Esophagus (tissue), 2 donors: ENCODE measurements around the gene PRSS21. TPM values are rescaled to one million over a fixed set of nuclear protein-coding genes. Genes with fewer than 3 reads are reported as not detected.

ENCODE experiments used
- H3K27ac ChIP-seq, 2 donors: one replicate each; pipeline ENCODE4 v1.5.1; 2013; ENCODE audit warnings: low read depth in 2 of 2, mild to moderate bottlenecking in 2 of 2, inconsistent platforms in 1 of 2, low read length in 1 of 2, moderate library complexity in 1 of 2
- H3K27me3 ChIP-seq, 2 donors: one replicate each; pipeline ENCODE4 v1.6.1; 2013; ENCODE audit warnings: low read length in 2 of 2, control low read depth in 1 of 2, mild to moderate bottlenecking in 1 of 2; ENCODE audit not compliant: insufficient read depth in 2 of 2, control insufficient read depth in 1 of 2
- H3K36me3 ChIP-seq, 2 donors: one replicate each; pipeline ENCODE4 v1.6.1; 2013; ENCODE audit warnings: low read length in 1 of 2; ENCODE audit not compliant: control insufficient read depth in 2 of 2, insufficient read depth in 2 of 2
- H3K4me1 ChIP-seq, 2 donors: one replicate each; pipeline ENCODE4 v1.6.1; 2013; ENCODE audit warnings: low read length in 1 of 2; ENCODE audit not compliant: control insufficient read depth in 2 of 2, insufficient read depth in 2 of 2
- H3K4me3 ChIP-seq, 2 donors: one replicate each; pipeline ENCODE4 v1.5.1; 2013; ENCODE audit warnings: low read length in 2 of 2, mild to moderate bottlenecking in 2 of 2, low read depth in 1 of 2, moderate library complexity in 1 of 2
- H3K9me3 ChIP-seq, 2 donors: one replicate each; pipeline ENCODE4 v1.6.1; 2013; ENCODE audit warnings: mild to moderate bottlenecking in 2 of 2, low read depth in 1 of 2, low read length in 1 of 2, moderate library complexity in 1 of 2; ENCODE audit not compliant: control insufficient read depth in 2 of 2, insufficient read depth in 1 of 2
- whole genome bisulfite sequencing, 2 donors: extraction: QIAGEN DNeasy Blood & Tissue Kit; methylation state at CpG; one replicate each; pipeline ENCODE4 v1.1.7; 2013; 5-methylcytosine and 5-hydroxymethylcytosine counted together
- polyA plus RNA-seq, 2 donors: library from polyadenylated mRNA; stranded (reverse); fragments of 200-250 nt; gene quantifications; one replicate each; pipeline ENCODE4 v1.2.3, GENCODE V29; 2013
- donor health status: healthy with polysubstance abuse.
- donor health status: Bipolar disorder and iron deficiency.

The PRSS21 gene
- polyA plus RNA-seq, 2 donors = 0.86 to 1.8 TPM

DNA sequence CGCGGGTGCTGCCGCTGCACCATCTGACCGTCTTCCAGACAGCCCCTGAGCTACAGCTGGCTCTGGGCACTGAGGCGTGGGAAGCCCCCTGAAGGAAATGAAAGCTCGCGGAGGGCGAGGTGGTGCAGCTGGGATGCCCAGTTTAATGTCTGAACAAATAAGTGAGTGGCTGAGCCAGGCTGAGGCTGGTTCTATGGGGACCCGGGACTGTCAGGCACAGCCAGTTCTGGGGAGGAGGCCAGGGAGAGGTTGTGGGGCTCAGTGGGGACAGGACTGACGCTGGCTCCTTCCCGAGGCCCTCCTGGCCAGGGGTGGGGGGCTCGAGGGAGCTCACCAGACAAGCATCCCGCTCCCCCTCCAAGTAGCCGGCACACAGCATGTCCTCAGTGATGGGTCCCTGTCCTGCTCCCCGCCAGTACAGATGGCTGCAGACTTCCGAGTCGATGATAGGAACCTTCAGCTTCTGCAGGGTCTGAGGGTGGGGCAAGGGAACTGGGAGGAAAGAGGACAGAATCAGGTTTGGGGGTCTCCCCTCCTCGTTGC is 36.6 kb downstream of the PRSS21 start:
- Histone ChIP-seq H3K27me3 (no peaks in the 10 kb centered on the region), H3K27ac (no peak overlapping the region), H3K36me3 (peaks cover 0 to 16% of the 10 kb centered on the region in 2 donors), H3K4me3 (no peak overlapping the region), H3K9me3 (peaks cover 0 to 2% of the 10 kb centered on the region in 2 donors), H3K4me1 (peaks cover 0 to 19% of the 10 kb centered on the region in 2 donors)
- WGBS, 2 donors = 84 to 86% methylated on average over 18 of the region's 18 CpGs

DNA sequence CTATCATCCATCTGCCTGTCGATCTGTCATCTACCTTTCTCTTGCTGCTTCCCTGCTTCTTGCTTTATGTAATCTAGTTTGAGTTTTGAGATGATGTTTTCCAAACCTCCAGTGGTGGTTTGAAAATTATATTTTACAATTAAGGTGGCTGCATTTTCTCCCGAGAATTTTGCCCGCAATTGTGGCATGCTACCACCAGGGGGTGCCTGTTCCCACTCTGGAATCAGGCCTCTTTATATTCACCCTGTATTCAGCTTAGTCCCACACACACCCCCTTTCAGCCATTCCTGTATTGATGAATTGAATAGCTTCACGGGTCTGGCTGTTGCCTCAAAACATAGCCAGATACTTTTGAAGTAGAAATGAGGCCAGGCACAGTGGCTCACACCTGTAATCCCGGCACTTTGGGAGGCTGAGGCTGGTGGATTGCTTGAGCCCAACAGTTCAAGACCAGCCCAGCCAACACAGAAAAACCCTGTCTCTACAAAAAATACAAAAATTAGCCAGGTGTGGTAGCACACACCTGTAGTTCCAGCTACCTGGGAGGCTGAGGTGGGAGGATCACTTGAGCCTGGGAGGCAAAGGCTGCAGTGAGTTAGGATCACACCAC is 37.8 kb downstream of the PRSS21 start:
- peaks cover 0 to 2% of the 10 kb centered on the region in 2 donors for H3K9me3 ChIP-seq
- WGBS, 2 donors = 71 to 81% methylated on average over 5 of the region's 5 CpGs
- peaks cover 0 to 19% of the 10 kb centered on the region in 2 donors for H3K4me1 ChIP-seq
- H3K4me3 ChIP-seq = no peak overlapping the region
- H3K36me3 ChIP-seq = peaks cover 0 to 18% of the 10 kb centered on the region in 2 donors
- H3K27ac ChIP-seq = no peak overlapping the region
- no peaks in the 10 kb centered on the region for H3K27me3 ChIP-seq

DNA sequence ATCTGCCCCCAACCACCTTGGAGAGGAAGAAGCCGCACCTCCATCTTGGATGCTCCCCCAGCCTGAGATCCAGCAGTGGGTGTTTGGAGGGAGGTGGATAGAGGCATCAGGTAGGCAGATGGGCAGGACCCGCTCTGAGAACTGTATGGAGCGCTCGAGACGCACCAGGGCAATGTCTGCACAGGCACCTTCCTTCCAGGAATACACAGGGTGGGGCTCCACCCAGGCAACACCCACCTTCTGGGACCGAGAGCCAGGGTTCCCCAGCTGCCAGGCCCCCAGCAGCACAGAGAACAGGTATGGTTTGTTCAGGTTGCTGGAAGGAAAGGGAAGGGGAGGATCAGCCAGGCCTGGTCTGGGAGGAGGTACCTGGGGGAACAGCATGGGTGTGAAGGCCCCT is 38.5 kb downstream of the PRSS21 start:
- peak overlapping the region; percentile 18 to 71 for H3K4me3 ChIP-seq
- H3K4me1 ChIP-seq = peaks cover 0 to 16% of the 10 kb centered on the region in 2 donors
- H3K27me3 ChIP-seq = no peaks in the 10 kb centered on the region
- peaks cover 0 to 18% of the 10 kb centered on the region in 2 donors for H3K36me3 ChIP-seq
- WGBS, 2 donors = 59 to 60% methylated on average over 6 of the region's 6 CpGs
- peaks cover 1 to 2% of the 10 kb centered on the region in 2 donors for H3K9me3 ChIP-seq
- peak overlapping the region; percentile 74 to 95 for H3K27ac ChIP-seq

DNA sequence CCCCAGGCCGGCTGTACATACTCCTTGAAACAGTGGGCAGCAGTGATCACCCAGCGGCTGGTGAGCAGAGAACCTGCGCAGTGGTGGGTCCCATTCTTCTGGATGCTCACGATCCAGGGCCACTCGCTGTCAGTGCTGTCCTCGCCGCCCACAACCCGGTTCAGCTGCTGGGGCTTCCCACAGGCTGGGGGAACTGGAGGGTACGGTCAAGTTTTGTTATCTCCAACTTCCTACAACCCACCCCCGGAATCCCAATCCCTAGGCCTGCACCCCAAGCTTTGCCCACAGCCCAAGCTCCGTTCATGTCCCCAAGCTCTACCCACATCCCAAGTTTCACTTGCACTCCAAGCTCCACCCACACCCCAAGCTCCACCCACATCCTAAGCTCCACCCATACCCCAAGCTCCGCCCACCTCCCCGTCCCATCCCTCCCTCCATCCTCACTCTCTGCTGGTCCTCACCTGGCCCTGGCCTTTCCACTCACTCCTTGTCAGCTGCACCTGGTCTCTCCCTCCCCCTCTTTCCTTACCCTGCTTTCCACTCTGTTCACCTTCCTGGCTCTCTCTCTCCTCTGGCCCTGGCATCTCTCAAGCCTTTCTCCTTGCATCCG is 39.1 kb downstream of the PRSS21 start:
- Histone ChIP-seq H3K27ac (peak overlapping the region; percentile 94 to 95), H3K9me3 (peaks cover 5 to 6% of the 10 kb centered on the region in 2 donors), H3K36me3 (peaks cover 0 to 18% of the 10 kb centered on the region in 2 donors), H3K4me3 (peak overlapping the region; percentile 71 to 73), H3K4me1 (peaks cover 0 to 16% of the 10 kb centered on the region in 2 donors), H3K27me3 (no peaks in the 10 kb centered on the region)
- 84% methylated on average over 14 of the region's 14 CpGs for WGBS, 2 donors

DNA sequence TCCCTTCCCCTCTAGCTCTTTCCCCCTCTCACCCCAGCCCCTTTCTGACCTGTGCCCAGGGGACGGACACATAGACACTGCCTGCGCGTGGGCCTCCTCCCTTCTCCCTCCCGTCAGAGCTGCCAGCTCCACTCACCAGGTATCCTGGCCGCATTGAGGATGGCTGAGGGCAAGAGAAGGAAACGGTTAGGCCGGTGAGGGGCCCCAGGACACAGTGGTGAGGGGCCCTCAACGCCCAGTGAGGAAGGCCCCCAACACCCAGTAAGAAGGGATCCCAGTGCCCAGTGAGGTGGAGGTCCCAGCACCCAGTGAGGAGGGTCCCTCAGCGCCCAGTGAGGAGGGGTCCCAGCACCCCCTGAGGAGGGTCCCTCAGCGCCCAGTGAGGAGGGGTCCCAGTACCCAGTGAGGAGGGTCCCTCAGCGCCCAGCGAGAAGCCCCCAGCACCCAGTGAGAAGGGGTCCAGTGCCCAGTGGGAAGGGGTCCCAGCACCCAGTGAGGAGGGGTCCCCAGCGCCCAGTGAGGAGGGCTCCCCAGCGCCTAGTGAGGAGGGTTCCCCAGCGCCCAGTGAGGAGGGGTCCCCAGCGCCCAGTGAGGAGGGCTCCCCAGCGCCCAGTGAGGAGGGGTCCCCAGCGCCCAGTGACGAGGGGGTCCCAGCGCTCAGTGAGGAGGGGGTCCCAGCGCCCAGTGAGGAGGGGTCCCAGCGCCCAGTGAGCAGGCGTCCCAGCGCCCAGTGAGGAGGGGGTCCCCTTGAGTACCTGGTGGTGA is 39.8 kb downstream of the PRSS21 start:
- no peaks in the 10 kb centered on the region for H3K27me3 ChIP-seq
- peak overlapping the region; percentile 71 to 73 for H3K4me3 ChIP-seq
- WGBS, 2 donors = 80 to 87% methylated on average over 20 to 24 of the region's 24 CpGs
- H3K27ac ChIP-seq = peak overlapping the region; percentile 94 to 95
- H3K9me3 ChIP-seq = peaks cover 5 to 6% of the 10 kb centered on the region in 2 donors
- H3K4me1 ChIP-seq = peaks cover 0 to 16% of the 10 kb centered on the region in 2 donors
- peaks cover 0 to 18% of the 10 kb centered on the region in 2 donors for H3K36me3 ChIP-seq

DNA sequence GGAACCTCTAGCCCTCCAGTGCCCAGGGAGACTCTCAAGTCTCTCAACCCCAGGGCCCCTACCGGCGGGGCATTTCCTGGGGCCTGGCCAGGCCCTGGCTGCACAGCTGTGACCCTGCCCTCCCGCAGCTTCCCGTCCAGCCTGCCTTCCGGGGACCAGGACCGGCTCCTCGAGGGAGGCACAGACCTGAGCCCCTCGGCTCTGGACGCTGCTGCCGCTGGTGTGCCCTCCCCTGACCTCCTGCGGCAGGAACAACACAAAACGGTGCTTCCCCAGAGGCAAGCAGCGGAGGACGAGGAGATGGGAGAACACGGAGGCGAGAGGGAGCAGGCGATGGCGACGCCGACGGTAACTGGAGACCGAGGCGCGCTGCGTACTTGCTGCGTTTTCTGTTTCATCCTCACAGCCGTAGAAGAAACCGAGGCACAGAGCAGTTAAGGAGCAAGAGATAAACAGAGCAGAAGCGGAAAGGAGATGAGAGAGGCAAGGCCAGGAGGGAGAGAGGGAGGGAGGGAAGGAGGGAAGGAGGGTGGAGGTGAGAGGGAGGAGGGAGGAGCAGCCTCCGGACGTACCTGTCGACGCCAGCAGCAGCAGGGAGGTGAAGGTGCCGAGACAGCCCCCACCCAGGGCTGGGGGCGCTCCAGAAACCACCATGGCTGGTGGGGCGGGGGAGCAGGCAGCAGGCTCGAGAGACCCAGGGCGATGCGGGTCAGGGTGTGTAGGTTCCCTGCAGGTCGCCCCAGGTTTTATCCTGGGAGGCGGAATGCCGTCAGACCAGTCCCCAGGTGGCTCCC is 40.6 kb downstream of the PRSS21 start, which contains the start of gene PRSS22:
Gene PRSS22, minus strand, starts transcription at position 720 of the 794 bp plus-strand sequence. Its CDS starts 66 bp downstream, at position 654.
- peaks cover 0 to 16% of the 10 kb centered on the region in 2 donors for H3K4me1 ChIP-seq
- peak within 1 kb of the TSS; percentile 71 to 73 for H3K4me3 ChIP-seq
- H3K27ac ChIP-seq = peak within 1 kb of the TSS; percentile 94 to 95
- no peaks in the 10 kb centered on the region for H3K27me3 ChIP-seq
- H3K9me3 ChIP-seq = peaks cover 5 to 6% of the 10 kb centered on the region in 2 donors
- WGBS, 2 donors = 6 to 7% methylated on average over 42 of the region's 42 CpGs
- H3K36me3 ChIP-seq = peaks cover 0 to 18% of the 10 kb centered on the region in 2 donors

DNA sequence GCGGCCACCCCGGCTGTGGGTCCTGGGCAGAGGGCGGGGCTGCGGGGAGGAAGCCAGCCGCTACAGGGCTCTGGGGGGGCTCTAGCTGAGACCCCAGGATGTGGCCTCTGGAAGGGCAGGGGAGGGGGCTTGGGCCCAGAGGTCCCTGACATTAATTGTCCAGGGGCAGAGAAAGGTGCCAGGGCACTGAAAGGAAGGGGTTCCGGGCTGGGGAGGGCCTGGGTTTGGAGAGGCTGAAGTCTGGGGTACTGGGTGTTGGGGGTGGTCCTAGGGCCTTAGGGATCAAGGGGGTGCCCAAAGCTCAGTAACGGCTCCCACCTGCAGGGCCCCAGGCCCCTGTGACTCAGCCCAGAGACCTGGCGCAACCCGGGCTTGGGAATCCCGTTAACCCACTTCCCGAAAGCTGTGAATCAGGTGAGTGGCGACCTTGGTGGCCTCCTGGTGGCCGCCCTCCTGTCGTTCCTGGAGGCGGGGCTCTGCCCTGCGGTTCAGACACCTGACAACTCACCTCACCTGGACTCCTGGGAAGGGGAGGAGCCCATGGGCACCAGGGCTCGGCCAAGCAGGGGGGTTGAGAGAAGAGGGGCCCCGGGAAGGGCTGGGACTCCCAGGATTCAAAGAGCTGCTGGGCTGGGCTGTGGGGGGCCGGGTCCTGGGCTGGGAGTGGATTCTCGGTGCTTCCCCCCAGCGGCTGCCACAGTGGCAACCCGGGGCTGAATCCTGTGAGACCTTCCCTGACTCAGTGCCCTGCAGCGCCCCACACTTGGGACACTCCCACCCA is 41.4 kb downstream of the PRSS21 start:
- no peaks in the 10 kb centered on the region for H3K27me3 ChIP-seq
- H3K27ac ChIP-seq = peak overlapping the region; percentile 94 to 95
- peaks cover 0 to 16% of the 10 kb centered on the region in 2 donors for H3K4me1 ChIP-seq
- H3K36me3 ChIP-seq = peaks cover 0 to 12% of the 10 kb centered on the region in 2 donors
- 8 to 12% methylated on average over 21 to 23 of the region's 23 CpGs for WGBS, 2 donors
- H3K4me3 ChIP-seq = peak overlapping the region; percentile 71 to 73
- H3K9me3 ChIP-seq = peaks cover 5 to 6% of the 10 kb centered on the region in 2 donors

DNA sequence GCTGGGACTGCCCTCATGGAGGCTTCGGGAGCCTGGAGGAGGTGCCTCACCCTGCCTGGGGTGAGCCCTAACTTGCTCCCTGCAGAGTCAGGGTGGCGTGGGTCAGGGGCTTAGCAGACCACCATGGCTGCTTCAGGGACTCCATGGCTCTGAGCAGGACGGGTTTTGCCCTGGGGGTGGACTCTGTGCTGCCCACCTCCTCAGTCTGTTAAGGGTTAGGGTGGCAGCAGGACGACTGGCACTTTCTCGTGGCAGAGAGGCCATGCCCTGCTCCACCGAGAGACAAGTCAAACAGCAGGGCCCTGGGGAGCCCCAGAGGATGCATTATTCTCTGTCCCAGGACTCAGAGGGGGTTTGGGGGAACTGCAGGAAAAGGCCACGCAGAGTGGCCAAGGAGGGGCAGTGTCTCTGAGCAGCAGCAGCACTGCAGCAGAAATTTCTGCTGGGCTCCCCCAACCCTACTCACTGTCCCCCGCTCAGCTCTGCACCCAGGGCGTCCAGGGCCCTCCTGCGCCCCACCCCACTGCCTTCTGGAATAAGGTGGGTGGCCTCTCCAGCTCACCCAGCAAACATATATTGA is 42.7 kb downstream of the PRSS21 start:
- H3K36me3 ChIP-seq = peaks cover 0 to 7% of the 10 kb centered on the region in 2 donors
- 75 to 80% methylated on average over 10 of the region's 10 CpGs for WGBS, 2 donors
- H3K27me3 ChIP-seq = no peaks in the 10 kb centered on the region
- H3K27ac ChIP-seq = no peak overlapping the region
- H3K9me3 ChIP-seq = peaks cover 4 to 5% of the 10 kb centered on the region in 2 donors
- H3K4me1 ChIP-seq = peaks cover 0 to 12% of the 10 kb centered on the region in 2 donors
- no peak overlapping the region for H3K4me3 ChIP-seq
